ENCODE results near the gene STK38. TPM values are rescaled to one million over a fixed set of nuclear protein-coding genes. Genes with fewer than 3 reads are reported as not detected.
A peak's percentile ranks its signal among the peaks of the same experiment; 100 is the strongest.

The STK38 gene
- total RNA-seq (2014; rRNA removed) (25.7 and 26.9 TPM in 2 replicates), Bru-seq, nascent RNA (percentile 87 among the genes with signal in this experiment), BruChase-seq, experiment 1, labeled RNA remaining after a 6-hour chase (percentile 89 among the genes with signal in this experiment), BruChase-seq, experiment 2, labeled RNA remaining after a 2-hour chase (percentile 93 among the genes with signal in this experiment)
- long read RNA-seq, transcript STK38-201 (14 exons, 3,576 nt) = major isoform, 56 of 236 reads
- long read RNA-seq, partial matches to known transcripts = 15 of 236 reads
- long read RNA-seq, other reads (novel, unspliced or antisense) = 165 of 236 reads

DNA sequence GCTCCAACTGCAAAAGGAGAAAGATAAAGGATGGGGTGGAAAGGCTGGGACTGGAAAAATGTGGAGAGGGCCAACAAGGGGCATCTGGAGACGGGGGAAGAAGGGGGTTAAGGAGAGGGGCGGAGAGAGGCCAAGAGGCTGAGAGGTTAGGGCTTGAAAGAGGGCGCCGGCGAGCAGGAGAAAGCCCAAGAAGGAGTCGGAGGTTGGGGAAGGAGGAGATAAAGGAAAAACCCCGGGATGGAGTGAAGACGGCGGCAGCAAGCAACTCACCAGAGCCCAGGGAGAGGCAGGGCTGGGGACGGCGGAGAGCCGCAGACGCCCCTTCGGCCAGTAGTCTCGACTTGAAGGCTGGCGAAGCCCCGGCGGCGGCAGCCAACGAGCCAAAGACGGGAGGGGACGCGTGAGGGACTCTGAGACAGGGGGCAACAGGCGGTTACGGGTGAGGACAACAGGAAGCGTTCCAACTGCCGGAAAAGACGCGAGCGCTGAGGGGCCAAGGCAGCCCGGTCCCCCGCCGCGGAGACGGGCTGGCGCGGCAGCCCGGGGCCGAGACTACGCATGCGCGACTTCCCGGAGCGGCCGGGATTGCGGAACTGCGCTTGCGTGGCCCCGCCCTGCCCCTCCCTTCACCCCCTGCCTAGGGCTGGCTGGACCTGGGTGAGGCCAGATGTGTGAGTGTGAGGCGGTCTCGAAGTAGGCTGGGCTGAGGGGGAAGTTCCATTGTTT, at the start of gene STK38:
Gene STK38, minus strand, starts transcription at position 560 of the 726 bp plus-strand sequence. CDS start 7,277 bp downstream, outside the sequence.
- ATAC-seq (peak; percentile 91), DNase-seq (peak; percentile 89)
- H3K27me3 ChIP-seq (ENCODE audit: low read length) = no peaks in the 10 kb centered on the region
- ChIA-PET CTCF (interaction anchor here (0.9 kb wide), 1 partner anchor 68 kb away, joined by 4 read pairs; no protein-coding TSS in a partner anchor), POLR2A (ENCODE audit: unreplicated experiment) (no interaction called here)
- no TSS peak for BruUV-seq (replicated peaks)
- H2AFZ ChIP-seq (ENCODE audit: low read length) = peak within 1 kb of the TSS; percentile 99
- H3K79me2 ChIP-seq (ENCODE audit: low read length) = peaks cover 50% of the 10 kb centered on the region
- intact Hi-C loops (cut with micrococcal nuclease) = loop anchor here (2.0 kb wide), 2 partner anchors 30 to 48 kb away; partner anchors contain the start of gene SRSF3
- TF ChIP-seq, protein P1, sequence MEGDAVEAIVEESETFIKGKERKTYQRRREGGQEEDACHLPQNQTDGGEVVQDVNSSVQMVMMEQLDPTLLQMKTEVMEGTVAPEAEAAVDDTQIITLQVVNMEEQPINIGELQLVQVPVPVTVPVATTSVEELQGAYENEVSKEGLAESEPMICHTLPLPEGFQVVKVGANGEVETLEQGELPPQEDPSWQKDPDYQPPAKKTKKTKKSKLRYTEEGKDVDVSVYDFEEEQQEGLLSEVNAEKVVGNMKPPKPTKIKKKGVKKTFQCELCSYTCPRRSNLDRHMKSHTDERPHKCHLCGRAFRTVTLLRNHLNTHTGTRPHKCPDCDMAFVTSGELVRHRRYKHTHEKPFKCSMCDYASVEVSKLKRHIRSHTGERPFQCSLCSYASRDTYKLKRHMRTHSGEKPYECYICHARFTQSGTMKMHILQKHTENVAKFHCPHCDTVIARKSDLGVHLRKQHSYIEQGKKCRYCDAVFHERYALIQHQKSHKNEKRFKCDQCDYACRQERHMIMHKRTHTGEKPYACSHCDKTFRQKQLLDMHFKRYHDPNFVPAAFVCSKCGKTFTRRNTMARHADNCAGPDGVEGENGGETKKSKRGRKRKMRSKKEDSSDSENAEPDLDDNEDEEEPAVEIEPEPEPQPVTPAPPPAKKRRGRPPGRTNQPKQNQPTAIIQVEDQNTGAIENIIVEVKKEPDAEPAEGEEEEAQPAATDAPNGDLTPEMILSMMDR (conservative IDR thresholded peaks at IDR 0.05; ENCODE audit: low read depth, low read length) = peak; percentile 52
- TF ChIP-seq EZH2 (IDR thresholded peaks at IDR 0.05; ENCODE audit: low read length, unreplicated experiment) = no peak
- H3F3A ChIP-seq (ENCODE audit: low read length, unreplicated experiment) = no peaks in the 10 kb centered on the region
- H3K9ac ChIP-seq (ENCODE audit: low read length) = peak within 1 kb of the TSS; percentile 93
- peaks cover 34% of the 10 kb centered on the region for H3K4me1 ChIP-seq (ENCODE audit: insufficient read depth, low read length)
- peak within 1 kb of the TSS; percentile 94 for H3K4me3 ChIP-seq (ENCODE audit: low read length)
- no peaks in the 10 kb centered on the region for H3K9me3 ChIP-seq (ENCODE audit: low read length)
- no peaks in the 10 kb centered on the region for H4K20me1 ChIP-seq (ENCODE audit: low read length)
- no peaks in the 10 kb centered on the region for H3K9me2 ChIP-seq (replicated peaks; ENCODE audit: low read length)
- no peaks in the 10 kb centered on the region for H3K36me3 ChIP-seq (ENCODE audit: low read depth, low read length)
- peak within 1 kb of the TSS; percentile 55 for H3K27ac ChIP-seq (ENCODE audit: low read length)
- H3K4me2 ChIP-seq (ENCODE audit: low read length) = peak within 1 kb of the TSS; percentile 90

DNA sequence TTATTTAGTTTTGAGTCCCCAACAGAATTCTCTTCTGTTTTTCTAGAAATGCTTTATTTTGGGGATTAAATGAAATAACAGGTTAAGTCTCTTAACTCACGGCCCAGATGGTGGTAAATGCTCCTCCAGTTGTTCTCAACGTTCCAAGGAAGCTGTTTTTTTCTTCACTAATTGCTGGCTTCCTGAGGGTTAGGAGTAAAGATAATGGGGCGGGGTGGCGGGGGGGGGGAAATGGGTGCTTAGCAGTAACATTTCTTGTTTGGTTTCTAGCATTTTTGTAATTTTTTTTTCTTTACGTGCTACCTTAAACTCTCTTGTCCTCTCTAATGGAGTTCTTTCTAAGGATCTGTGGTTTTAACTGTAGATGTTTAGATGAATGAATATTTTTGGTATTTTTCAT, 49.1 kb upstream of the STK38 start:
- Histone ChIP-seq H3K79me2 (ENCODE audit: low read length) (peaks cover 77% of the 10 kb centered on the region), H3F3A (ENCODE audit: low read length, unreplicated experiment) (peaks cover 7% of the 10 kb centered on the region), H3K27ac (ENCODE audit: low read length) (no peak overlapping the region), H3K36me3 (ENCODE audit: low read depth, low read length) (peaks cover 67% of the 10 kb centered on the region), H3K27me3 (ENCODE audit: low read length) (no peaks in the 10 kb centered on the region), H3K9ac (ENCODE audit: low read length) (peak overlapping the region; percentile 97), H3K4me2 (ENCODE audit: low read length) (peak overlapping the region; percentile 89), H2AFZ (ENCODE audit: low read length) (no peak overlapping the region), H3K4me1 (ENCODE audit: insufficient read depth, low read length) (peaks cover 43% of the 10 kb centered on the region), H3K9me3 (ENCODE audit: low read length) (no peaks in the 10 kb centered on the region), H3K9me2 (replicated peaks; ENCODE audit: low read length) (no peaks in the 10 kb centered on the region), H3K4me3 (ENCODE audit: low read length) (peak overlapping the region; percentile 88), H4K20me1 (ENCODE audit: low read length) (peaks cover 70% of the 10 kb centered on the region)
- no peak for TF ChIP-seq EZH2 (IDR thresholded peaks at IDR 0.05; ENCODE audit: low read length, unreplicated experiment)
- TF ChIP-seq EZH2phosphoT487 (IDR thresholded peaks at IDR 0.05; ENCODE audit: borderline replicate concordance, low read length) = no peak
- TF ChIP-seq, protein P1 (conservative IDR thresholded peaks at IDR 0.05; ENCODE audit: low read depth, low read length) = no peak
- intact Hi-C loops (cut with micrococcal nuclease) = loop anchor here (2.0 kb wide), 1 partner anchor 96 kb away; no protein-coding TSS in a partner anchor
- ATAC-seq = no peak
- no peak for DNase-seq
- ChIA-PET CTCF (no interaction called here), POLR2A (ENCODE audit: unreplicated experiment) (no interaction called here)
- BruUV-seq (replicated peaks) = no TSS peak
